MCF 10A (cell line): ENCODE results near the gene C2CD4C. TPM values are rescaled to one million over a fixed set of nuclear protein-coding genes. Genes with fewer than 3 reads are reported as not detected.
"Not testable (repeated sequence)": the region's sequence is repeated elsewhere in the genome, so short reads cannot be mapped to it uniquely, and the experiment has no call there.

ENCODE experiments used
- BruUV-seq: library from RNA; stranded (reverse); fragments of 400-500 nt; replicated peaks from 2 replicates; lab custom pipeline; 2021; lab: Mats Ljungman, UMichigan
- CTCF ChIA-PET: fragments of 300-600 bp; sonication (Branson Sonifier 250); formaldehyde crosslinking; extraction: SDS; loops from one replicate; lab custom pipeline; 2021; ENCODE audit warnings: antibody characterized with exemption, inconsistent platforms; lab: Yijun Ruan, JAX
- POLR2A ChIA-PET: fragments of 300-600, 350-650 bp; sonication (Branson Sonifier 250); formaldehyde crosslinking; extraction: SDS; loops from one replicate; lab custom pipeline; 2020; ENCODE audit warnings: antibody characterized with exemption, inconsistent platforms; lab: Yijun Ruan, JAX
- DNase-seq: peaks from one replicate; pipeline ENCODE4 v3.0.0-alpha.2; 2018; ENCODE audit not compliant: unreplicated experiment
- H3K27ac Mint-ChIP-seq: one replicate; pipeline ENCODE4 v1.8.0; 2022; ENCODE audit warnings: mild to moderate bottlenecking, low read depth, mixed read lengths; ENCODE audit not compliant: unreplicated experiment
- H3K27me3 Mint-ChIP-seq: one replicate; pipeline ENCODE4 v1.8.0; 2022; ENCODE audit warnings: mixed read lengths; ENCODE audit not compliant: insufficient read depth, unreplicated experiment
- H3K36me3 Mint-ChIP-seq: one replicate; pipeline ENCODE4 v1.8.0; 2022; ENCODE audit warnings: mild to moderate bottlenecking, moderate library complexity, mixed read lengths; ENCODE audit not compliant: insufficient read depth, unreplicated experiment
- H3K4me1 Mint-ChIP-seq: one replicate; pipeline ENCODE4 v1.8.0; 2022; ENCODE audit warnings: mixed read lengths; ENCODE audit not compliant: insufficient read depth, unreplicated experiment
- H3K4me3 Mint-ChIP-seq: one replicate; pipeline ENCODE4 v1.8.0; 2022; ENCODE audit warnings: mild to moderate bottlenecking, moderate library complexity, mixed read lengths; ENCODE audit not compliant: unreplicated experiment
- H3K9me3 Mint-ChIP-seq: one replicate; pipeline ENCODE4 v1.8.0; 2022; ENCODE audit warnings: mixed read lengths; ENCODE audit not compliant: unreplicated experiment
- intact Hi-C: fragments of 100-400 bp; cut with micrococcal nuclease; formaldehyde crosslinking; loops from 2 replicates; pipeline ENCODE4 v1.14.1; 2022
- total RNA-seq: library from RNA; stranded (reverse); gene quantifications from 2 replicates; pipeline ENCODE4 v1.2.3, GENCODE V29; 2022
- TF ChIP-seq, protein P1 (sequence below): fragments of 200-600 bp; IDR thresholded peaks from one replicate; pipeline ENCODE4 v1.8.0; 2022; ENCODE audit warnings: antibody characterized with exemption, mild to moderate bottlenecking; ENCODE audit not compliant: unreplicated experiment

C2CD4C gene
- total RNA-seq, 1 experiment from 2014 or later: 0.49 TPM

DNA sequence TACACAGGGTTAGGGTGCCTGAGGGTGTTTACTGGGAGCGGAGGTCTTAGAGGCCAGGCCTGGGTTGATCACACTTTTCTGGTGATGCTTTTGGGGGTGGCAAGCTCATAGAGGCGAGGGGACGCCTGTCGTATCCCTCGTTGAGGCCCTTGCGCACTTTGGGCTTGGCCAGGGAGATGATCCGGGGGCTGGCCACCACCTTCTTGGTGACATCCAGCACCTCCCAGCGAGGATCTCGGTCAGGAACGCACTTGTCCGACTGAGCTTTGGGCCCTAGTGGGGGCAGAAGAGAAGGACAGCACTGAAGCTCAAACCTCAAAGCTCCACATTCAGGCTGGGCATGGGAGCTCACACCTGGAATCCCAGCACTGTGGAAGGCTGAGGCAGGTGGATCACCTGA is 46.8 kb downstream of the C2CD4C start:
- no peak overlapping the region for H3K27ac Mint-ChIP-seq
- no peaks in the 10 kb centered on the region for H3K9me3 Mint-ChIP-seq
- H3K4me3 Mint-ChIP-seq: no peak overlapping the region
- no peaks in the 10 kb centered on the region for H3K4me1 Mint-ChIP-seq
- ChIA-PET POLR2A (interaction anchor here (1.0 kb wide), 1 partner anchor 10 kb away, joined by 4 read pairs; no protein-coding TSS in a partner anchor), CTCF (no interaction called here)
- BruUV-seq: no TSS peak
- peaks cover 10% of the 10 kb centered on the region for H3K27me3 Mint-ChIP-seq
- TF ChIP-seq, protein P1, sequence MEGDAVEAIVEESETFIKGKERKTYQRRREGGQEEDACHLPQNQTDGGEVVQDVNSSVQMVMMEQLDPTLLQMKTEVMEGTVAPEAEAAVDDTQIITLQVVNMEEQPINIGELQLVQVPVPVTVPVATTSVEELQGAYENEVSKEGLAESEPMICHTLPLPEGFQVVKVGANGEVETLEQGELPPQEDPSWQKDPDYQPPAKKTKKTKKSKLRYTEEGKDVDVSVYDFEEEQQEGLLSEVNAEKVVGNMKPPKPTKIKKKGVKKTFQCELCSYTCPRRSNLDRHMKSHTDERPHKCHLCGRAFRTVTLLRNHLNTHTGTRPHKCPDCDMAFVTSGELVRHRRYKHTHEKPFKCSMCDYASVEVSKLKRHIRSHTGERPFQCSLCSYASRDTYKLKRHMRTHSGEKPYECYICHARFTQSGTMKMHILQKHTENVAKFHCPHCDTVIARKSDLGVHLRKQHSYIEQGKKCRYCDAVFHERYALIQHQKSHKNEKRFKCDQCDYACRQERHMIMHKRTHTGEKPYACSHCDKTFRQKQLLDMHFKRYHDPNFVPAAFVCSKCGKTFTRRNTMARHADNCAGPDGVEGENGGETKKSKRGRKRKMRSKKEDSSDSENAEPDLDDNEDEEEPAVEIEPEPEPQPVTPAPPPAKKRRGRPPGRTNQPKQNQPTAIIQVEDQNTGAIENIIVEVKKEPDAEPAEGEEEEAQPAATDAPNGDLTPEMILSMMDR: no peak
- H3K36me3 Mint-ChIP-seq: no peaks in the 10 kb centered on the region
- intact Hi-C loops: no loop called here
- DNase-seq: no peak

GRCh38 chr19:359653-359925 is 49.4 kb downstream of the C2CD4C start:
- ChIA-PET POLR2A (no interaction called here), CTCF (no interaction called here)
- TF ChIP-seq, protein P1: no peak
- Mint-ChIP-seq H3K4me1 (no peaks in the 10 kb centered on the region), H3K27me3 (no peaks in the 10 kb centered on the region), H3K27ac (no peak overlapping the region), H3K4me3 (no peak overlapping the region), H3K36me3 (no peaks in the 10 kb centered on the region), H3K9me3 (peaks cover under 1% of the 10 kb centered on the region)
- no TSS peak for BruUV-seq
- intact Hi-C loops: no loop called here
- no peak for DNase-seq

GRCh38 chr19:355536-355935 is 53.4 kb downstream of the C2CD4C start:
- H3K27me3 Mint-ChIP-seq, H3K4me3 Mint-ChIP-seq, CTCF ChIA-PET, intact Hi-C loops, POLR2A ChIA-PET, H3K4me1 Mint-ChIP-seq, BruUV-seq, DNase-seq, H3K27ac Mint-ChIP-seq, H3K36me3 Mint-ChIP-seq: not testable (repeated sequence)
- peaks cover 17% of the 10 kb centered on the region for H3K9me3 Mint-ChIP-seq

Other genes with a start within 250 kb of the C2CD4C start
- gene PLPP2, start 117.7 kb downstream of the C2CD4C start, total RNA-seq: 5.4 and 9.4 TPM in 2 replicates
- gene MIER2, start 64.4 kb downstream of the C2CD4C start, total RNA-seq: 24.2 TPM in 2 replicates
- 0.77 and 2.8 TPM in 2 replicates for gene SHC2, start 51.9 kb upstream of the C2CD4C start, total RNA-seq
- 0.25 and 0.47 TPM in 2 replicates for gene MADCAM1, start 87.3 kb upstream of the C2CD4C start, total RNA-seq
- 11.9 and 12.6 TPM in 2 replicates for gene TPGS1, start 98.3 kb upstream of the C2CD4C start, total RNA-seq
- 49.7 and 61.3 TPM in 2 replicates for gene CDC34, start 122.6 kb upstream of the C2CD4C start, total RNA-seq
- gene GZMM, start 134.9 kb upstream of the C2CD4C start, total RNA-seq: not detected in 2 replicates
- 550 and 557 TPM in 2 replicates for gene BSG, start 163.4 kb upstream of the C2CD4C start, total RNA-seq
- 0.68 and 1.2 TPM in 2 replicates for gene HCN2, start 180.7 kb upstream of the C2CD4C start, total RNA-seq
- 36.9 and 40.9 TPM in 2 replicates for gene POLRMT, start 224.4 kb upstream of the C2CD4C start, total RNA-seq
- not detected in 2 replicates for gene FGF22, start 230.7 kb upstream of the C2CD4C start, total RNA-seq